ENCODE measurements around the gene HDAC4. TPM values are rescaled to one million over a fixed set of nuclear protein-coding genes. Genes with fewer than 3 reads are reported as not detected.

HDAC4 gene
- total RNA-seq, 2 experiments from 2014 or later: 30.0 to 35.8 TPM

- ChIA-PET CTCF (no interaction called here), POLR2A (no interaction called here)
- Mint-ChIP-seq H3K9me3 (no peaks in the 10 kb centered on the region), H3K27ac (no peak overlapping the region), H3K4me3 (no peak overlapping the region), H3K27me3 (no peaks in the 10 kb centered on the region), H3K4me1 (ENCODE audit: low read depth) (peaks cover 46% of the 10 kb centered on the region), H3K36me3 (no peaks in the 10 kb centered on the region)
- no peak for DNase-seq
- intact Hi-C loops (cut with micrococcal nuclease): no loop called here
Measured at GRCh38 chr2:239209783-239210182, 191.0 kb downstream of the HDAC4 start.

GRCh38 chr2:239208465-239209180 is 192.2 kb downstream of the HDAC4 start:
- Mint-ChIP-seq H3K4me1 (ENCODE audit: low read depth) (peaks cover 39% of the 10 kb centered on the region), H3K9me3 (no peaks in the 10 kb centered on the region), H3K27ac (no peak overlapping the region), H3K36me3 (no peaks in the 10 kb centered on the region), H3K27me3 (no peaks in the 10 kb centered on the region), H3K4me3 (no peak overlapping the region)
- ChIA-PET POLR2A (no interaction called here), CTCF (interaction anchor here (0.9 kb wide), 1 partner anchor 13 kb away, joined by 4 read pairs; no protein-coding TSS in a partner anchor)
- DNase-seq: no peak
- intact Hi-C loops (cut with micrococcal nuclease): no loop called here

DNA sequence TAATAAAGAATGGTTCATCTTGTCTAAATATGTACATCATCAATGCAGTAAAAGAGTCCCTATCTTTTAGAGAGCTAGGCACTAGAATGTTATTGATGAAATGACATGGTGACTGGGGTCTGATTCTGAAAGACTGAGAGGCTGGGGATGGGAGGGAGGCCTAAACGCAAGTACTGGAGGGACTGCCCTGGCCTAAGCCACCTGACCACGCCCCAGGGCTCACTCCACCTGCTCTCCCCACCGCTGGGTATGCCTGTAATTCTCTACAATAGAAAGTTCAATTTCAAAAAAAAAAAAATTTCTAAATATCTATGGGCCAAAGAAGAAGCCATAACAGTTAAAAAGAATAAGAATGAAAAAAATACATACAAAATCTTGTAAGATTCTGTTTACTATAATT is 194.0 kb downstream of the HDAC4 start:
- Mint-ChIP-seq H3K4me3 (no peak overlapping the region), H3K9me3 (no peaks in the 10 kb centered on the region), H3K27ac (no peak overlapping the region), H3K36me3 (no peaks in the 10 kb centered on the region), H3K4me1 (ENCODE audit: low read depth) (peaks cover 36% of the 10 kb centered on the region), H3K27me3 (no peaks in the 10 kb centered on the region)
- no peak for DNase-seq
- intact Hi-C loops (cut with micrococcal nuclease): no loop called here
- POLR2A ChIA-PET: no interaction called here
- CTCF ChIA-PET: no interaction called here

- POLR2A ChIA-PET: no interaction called here
- intact Hi-C loops (cut with micrococcal nuclease): no loop called here
- DNase-seq: no peak
- Mint-ChIP-seq H3K4me1 (ENCODE audit: low read depth) (peaks cover 28% of the 10 kb centered on the region), H3K36me3 (no peaks in the 10 kb centered on the region), H3K9me3 (no peaks in the 10 kb centered on the region), H3K27ac (no peak overlapping the region), H3K27me3 (no peaks in the 10 kb centered on the region), H3K4me3 (no peak overlapping the region)
- CTCF ChIA-PET: interaction anchor here (0.7 kb wide), 1 partner anchor 62 kb away, joined by 3 read pairs; no protein-coding TSS in a partner anchor
Measured at GRCh38 chr2:239206042-239206441, 194.8 kb downstream of the HDAC4 start.

DNA sequence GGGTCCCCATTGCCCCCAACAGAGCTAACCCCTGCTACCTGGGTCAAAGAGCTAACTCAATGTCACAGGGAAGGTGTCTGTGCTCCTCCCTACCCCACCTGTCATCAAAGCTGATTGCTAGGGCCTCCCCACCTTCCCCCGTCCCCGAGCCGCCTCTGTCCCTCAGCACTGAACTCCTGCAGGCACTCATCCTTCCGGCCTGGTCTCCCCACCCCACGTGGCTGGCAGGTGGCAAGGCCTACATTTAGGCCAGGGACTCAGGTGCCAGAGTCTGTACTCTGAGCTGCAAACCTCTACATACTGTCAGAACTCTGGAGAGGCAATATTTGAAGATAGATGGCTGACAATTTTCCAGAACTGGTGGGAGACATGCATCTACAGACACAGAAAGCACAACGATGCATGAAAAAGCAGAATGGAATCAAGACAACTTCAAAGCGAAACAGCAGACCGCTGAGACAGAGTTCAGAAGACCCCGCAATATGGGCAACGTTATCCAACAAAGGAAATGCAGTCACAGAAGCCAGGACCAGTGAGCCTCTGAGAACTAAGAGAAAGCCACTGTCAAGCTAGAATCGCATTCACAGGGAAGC is 195.8 kb downstream of the HDAC4 start:
- Mint-ChIP-seq H3K4me3 (no peak overlapping the region), H3K4me1 (ENCODE audit: low read depth) (peaks cover 30% of the 10 kb centered on the region), H3K9me3 (no peaks in the 10 kb centered on the region), H3K27ac (no peak overlapping the region), H3K36me3 (no peaks in the 10 kb centered on the region), H3K27me3 (no peaks in the 10 kb centered on the region)
- intact Hi-C loops (cut with micrococcal nuclease): no loop called here
- POLR2A ChIA-PET: interaction anchor here (0.5 kb wide), 1 partner anchor 38 kb away, joined by 4 read pairs; no protein-coding TSS in a partner anchor
- no peak for DNase-seq
- CTCF ChIA-PET: no interaction called here

DNA sequence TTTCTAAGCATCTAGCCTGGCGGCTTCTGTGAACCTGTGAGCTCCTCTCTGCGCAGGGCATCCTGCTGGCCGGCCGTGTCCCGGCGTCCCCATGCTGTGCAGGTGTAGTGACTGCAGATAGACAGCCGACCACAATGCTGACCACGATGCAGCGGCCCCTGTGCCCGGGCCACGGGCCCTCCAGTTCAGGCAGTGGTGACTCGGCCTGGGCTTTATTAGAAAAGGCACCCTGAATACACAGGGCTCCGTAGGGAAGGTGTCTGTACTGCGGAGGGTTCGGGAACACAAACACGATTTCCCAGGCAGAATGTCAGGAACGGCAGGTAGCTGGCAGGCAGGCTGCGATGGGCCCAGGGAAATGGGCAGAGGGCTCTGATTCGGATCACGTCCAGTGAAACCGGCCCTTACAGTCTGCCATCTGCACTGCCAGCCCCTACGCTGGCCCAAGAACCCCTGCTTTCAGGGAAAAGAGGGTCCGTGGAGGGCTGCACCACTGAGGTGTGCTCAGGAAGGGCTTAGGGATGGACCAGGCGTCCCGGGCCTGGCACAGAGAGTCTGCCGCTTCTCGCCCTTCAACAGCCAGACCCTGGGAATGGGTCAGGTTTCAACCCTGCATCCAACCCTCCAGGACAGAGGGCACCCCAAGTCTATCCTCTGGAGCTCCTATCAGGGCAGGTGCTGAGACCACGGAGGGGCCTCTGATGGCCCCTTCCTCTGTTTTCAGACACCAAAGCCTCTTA is 196.5 kb downstream of the HDAC4 start:
- ChIA-PET CTCF (no interaction called here), POLR2A (interaction anchor here (0.5 kb wide), 1 partner anchor 38 kb away, joined by 4 read pairs; no protein-coding TSS in a partner anchor)
- Mint-ChIP-seq H3K4me3 (no peak overlapping the region), H3K9me3 (no peaks in the 10 kb centered on the region), H3K4me1 (ENCODE audit: low read depth) (peaks cover 30% of the 10 kb centered on the region), H3K27me3 (no peaks in the 10 kb centered on the region), H3K27ac (no peak overlapping the region), H3K36me3 (no peaks in the 10 kb centered on the region)
- intact Hi-C loops (cut with micrococcal nuclease): no loop called here
- DNase-seq: no peak

- peaks cover 30% of the 10 kb centered on the region for H3K4me1 Mint-ChIP-seq (ENCODE audit: low read depth)
- DNase-seq: no peak
- H3K4me3 Mint-ChIP-seq: no peak overlapping the region
- H3K9me3 Mint-ChIP-seq: no peaks in the 10 kb centered on the region
- H3K36me3 Mint-ChIP-seq: peaks cover 3% of the 10 kb centered on the region
- intact Hi-C loops (cut with micrococcal nuclease): no loop called here
- ChIA-PET POLR2A (no interaction called here), CTCF (no interaction called here)
- no peaks in the 10 kb centered on the region for H3K27me3 Mint-ChIP-seq
- H3K27ac Mint-ChIP-seq: no peak overlapping the region
Measured at GRCh38 chr2:239203443-239204135, 197.2 kb downstream of the HDAC4 start.

GRCh38 chr2:239202836-239203235 is 198.0 kb downstream of the HDAC4 start:
- intact Hi-C loops (cut with micrococcal nuclease): no loop called here
- Mint-ChIP-seq H3K4me1 (ENCODE audit: low read depth) (peaks cover 26% of the 10 kb centered on the region), H3K4me3 (no peak overlapping the region), H3K36me3 (peaks cover 3% of the 10 kb centered on the region), H3K27me3 (no peaks in the 10 kb centered on the region), H3K9me3 (no peaks in the 10 kb centered on the region), H3K27ac (no peak overlapping the region)
- ChIA-PET POLR2A (no interaction called here), CTCF (no interaction called here)
- DNase-seq: no peak

DNA sequence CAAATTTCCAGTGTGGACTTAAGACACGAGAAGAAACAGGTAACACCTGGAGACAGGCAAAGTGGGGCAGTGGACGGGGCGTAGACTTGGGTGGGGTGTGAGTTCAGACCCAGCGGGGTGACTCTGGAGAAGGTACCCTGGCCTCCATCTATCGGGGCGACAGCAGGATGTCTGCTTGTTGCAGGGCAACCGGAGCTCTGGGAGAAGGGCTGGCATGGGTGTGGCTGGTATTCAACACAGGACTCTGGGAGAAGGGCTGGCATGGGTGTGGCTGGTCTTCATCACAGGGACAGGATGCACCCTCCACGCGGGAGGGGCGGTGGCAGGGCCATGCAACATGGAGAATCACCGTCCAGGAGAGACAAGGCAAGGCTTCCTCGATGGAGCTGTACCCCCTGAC is 198.5 kb downstream of the HDAC4 start:
- CTCF ChIA-PET: no interaction called here
- DNase-seq: no peak
- H3K9me3 Mint-ChIP-seq: no peaks in the 10 kb centered on the region
- H3K36me3 Mint-ChIP-seq: peaks cover 5% of the 10 kb centered on the region
- intact Hi-C loops (cut with micrococcal nuclease): no loop called here
- H3K4me1 Mint-ChIP-seq (ENCODE audit: low read depth): peaks cover 26% of the 10 kb centered on the region
- no peaks in the 10 kb centered on the region for H3K27me3 Mint-ChIP-seq
- H3K4me3 Mint-ChIP-seq: no peak overlapping the region
- H3K27ac Mint-ChIP-seq: no peak overlapping the region
- POLR2A ChIA-PET: no interaction called here

- Mint-ChIP-seq H3K27me3 (no peaks in the 10 kb centered on the region), H3K36me3 (peaks cover 5% of the 10 kb centered on the region), H3K27ac (no peak overlapping the region), H3K9me3 (no peaks in the 10 kb centered on the region), H3K4me1 (ENCODE audit: low read depth) (peaks cover 26% of the 10 kb centered on the region), H3K4me3 (no peak overlapping the region)
- DNase-seq: no peak
- intact Hi-C loops (cut with micrococcal nuclease): no loop called here
- POLR2A ChIA-PET: no interaction called here
- CTCF ChIA-PET: no interaction called here
Measured at GRCh38 chr2:239201884-239202283, 198.9 kb downstream of the HDAC4 start.

GRCh38 chr2:239201531-239201876 is 199.3 kb downstream of the HDAC4 start:
- intact Hi-C loops (cut with micrococcal nuclease): no loop called here
- Mint-ChIP-seq H3K27me3 (no peaks in the 10 kb centered on the region), H3K9me3 (no peaks in the 10 kb centered on the region), H3K4me3 (no peak overlapping the region), H3K27ac (no peak overlapping the region), H3K4me1 (ENCODE audit: low read depth) (peaks cover 22% of the 10 kb centered on the region), H3K36me3 (peaks cover 5% of the 10 kb centered on the region)
- ChIA-PET CTCF (no interaction called here), POLR2A (no interaction called here)
- DNase-seq: no peak

GRCh38 chr2:239200646-239201530 is 199.9 kb downstream of the HDAC4 start:
- H3K27ac Mint-ChIP-seq: no peak overlapping the region
- DNase-seq: no peak
- peaks cover 5% of the 10 kb centered on the region for H3K36me3 Mint-ChIP-seq
- CTCF ChIA-PET: no interaction called here
- H3K4me3 Mint-ChIP-seq: no peak overlapping the region
- intact Hi-C loops (cut with micrococcal nuclease): no loop called here
- H3K27me3 Mint-ChIP-seq: no peaks in the 10 kb centered on the region
- POLR2A ChIA-PET: no interaction called here
- H3K9me3 Mint-ChIP-seq: no peaks in the 10 kb centered on the region
- H3K4me1 Mint-ChIP-seq (ENCODE audit: low read depth): peaks cover 23% of the 10 kb centered on the region

Data from activated CD4-positive, alpha-beta memory T cell treated with anti-CD3 and anti-CD28 coated beads for 36 hours (primary cell).